Right lobe of liver (tissue), 6 donors: ENCODE measurements around the gene MRPL54. TPM values are rescaled to one million over a fixed set of nuclear protein-coding genes. Genes with fewer than 3 reads are reported as not detected.
A peak's percentile ranks its signal among the peaks of the same experiment; 100 is the strongest.
"Not testable (repeated sequence)": the region's sequence is repeated elsewhere in the genome, so short reads cannot be mapped to it uniquely, and the experiment has no call there.

Experiments used
- ATAC-seq, 4 donors: fragments of 200-7000 bp; cut with Tn5 transposase; one replicate each; pipeline ENCODE4 v1.9.1; 2020; ENCODE audit warnings: mild to moderate bottlenecking in 4 of 4, moderate library complexity in 4 of 4
- DNase-seq, 3 donors: peaks; one replicate each; pipeline ENCODE4 v3.0.0-alpha.2; 2020
- H3K27ac ChIP-seq, 3 donors: fragments of 200-600 bp; one replicate each; pipeline ENCODE4 v1.8.0; 2022
- H3K27me3 ChIP-seq, 2 donors: fragments of 200-600 bp; one replicate each; pipeline ENCODE4 v1.8.0; 2022
- H3K36me3 ChIP-seq, 4 donors: fragments of 200-600 bp; sonication (generic) in 1 of 4; one replicate each; pipeline versions ENCODE4 v1.5.1 to v1.8.0; 2017 to 2022; ENCODE audit warnings: control low read depth in 1 of 4
- H3K4me1 ChIP-seq, 4 donors: fragments of 200-600 bp; sonication (generic) in 1 of 4; one replicate each; pipeline versions ENCODE4 v1.5.1 to v1.8.0; 2017 to 2022; ENCODE audit warnings: control low read depth in 1 of 4
- H3K4me3 ChIP-seq, 3 donors: fragments of 200-600 bp; one replicate each; pipeline ENCODE4 v1.8.0; 2022
- H3K9me3 ChIP-seq, 4 donors: fragments of 200-600 bp; sonication (generic) in 1 of 4; one replicate each; pipeline versions ENCODE4 v1.5.1 to v1.8.0; 2017 to 2022; ENCODE audit warnings: control low read depth in 1 of 4
- POLR2A ChIP-seq: fragments of 450-650 bp; IDR thresholded peaks from one replicate; pipeline ENCODE4 v1.6.1; 2017; ENCODE audit warnings: antibody characterized with exemption, mild to moderate bottlenecking
- WGBS: methylation state at CpG from one replicate; pipeline ENCODE4 v1.1.6; 2018; ENCODE audit warnings: low coverage, low lambda C conversion rate; ENCODE audit not compliant: insufficient coverage; ENCODE audit errors: missing lambda C conversion rate; 5-methylcytosine and 5-hydroxymethylcytosine counted together
- intact Hi-C, 2 donors: fragments of 100-400 bp; cut with DNase I; formaldehyde crosslinking; loops; one replicate each; pipeline versions ENCODE4 v1.11.2 to v1.14.1; 2022
- total RNA-seq, 6 experiments: library from RNA; depleted of rRNA in 2 of 6; stranded (reverse); fragments of >200 nt in 2 of 6; fragmentation: NEBNext Ultra II Directional in 3 of 6; extraction: Animal tissue kit (Norgen Biotek cat#: 25700) in 3 of 6; gene quantifications; one replicate each; pipeline versions ENCODE4 v1.1.0 to v1.2.4, GENCODE V29; 2016 to 2023
- TF ChIP-seq, protein P1 (sequence below), 4 donors: fragments of 200-600 bp in 3 of 4; fragments of 450-650 bp in 1 of 4; IDR thresholded peaks; one replicate each; pipeline versions ENCODE4 v1.5.1 to v1.8.0; 2016 to 2022; ENCODE audit warnings: antibody characterized with exemption in 4 of 4, mild to moderate bottlenecking in 2 of 4
- donor health status: DM: no; HTN: yes; CAD: no.
- donor health status: DM: no; HTN: no; CAD: no.
- donor health status: DM: no; HTN: no; CAD: no.
- donor health status: DM: no; HTN: yes; CAD: no.
- donor health status: DM: no; HTN: yes; CAD: no.

The MRPL54 gene
- total RNA-seq, 6 experiments from 2014 or later = 52.5 to 81.2 (median 61.9) TPM

DNA sequence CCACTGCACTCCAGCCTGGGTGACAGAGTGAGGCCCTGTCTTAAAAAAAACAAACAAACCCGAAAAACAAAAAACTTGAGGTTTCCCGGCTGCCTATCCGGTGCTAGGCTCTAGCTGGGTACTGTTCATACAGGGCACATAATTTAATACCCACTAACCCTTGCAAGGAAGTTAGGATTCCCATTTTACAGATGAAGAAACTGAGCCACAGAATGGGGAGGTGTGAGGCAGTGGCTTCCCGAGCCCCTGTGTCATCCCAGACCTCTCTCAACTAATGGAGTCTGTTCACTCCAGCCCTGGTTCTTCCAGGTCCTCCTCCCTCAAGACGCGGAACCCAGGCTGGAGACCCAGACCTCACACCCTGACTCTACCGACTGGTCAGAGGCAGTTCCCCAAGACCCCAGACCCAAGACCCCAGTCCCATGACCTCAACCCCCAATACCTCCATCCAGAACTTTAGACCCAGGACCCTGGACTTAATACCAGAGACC lies 1.6 kb upstream of the MRPL54 start:
- WGBS = 13% methylated on average over 7 of the region's 7 CpGs
- Histone ChIP-seq H3K4me3 (peak overlapping the region; percentile 83 to 92 (median 88)), H3K36me3 (peaks cover 0 to 22% (median 0%) of the 10 kb centered on the region in 4 donors), H3K9me3 (no peaks in the 10 kb centered on the region), H3K27me3 (no peaks in the 10 kb centered on the region), H3K27ac (peak overlapping the region; percentile 83 to 99 (median 93)), H3K4me1 (peaks cover 0 to 23% (median 9%) of the 10 kb centered on the region in 4 donors)
- intact Hi-C loops = no loop called here
- TF ChIP-seq, protein P1, sequence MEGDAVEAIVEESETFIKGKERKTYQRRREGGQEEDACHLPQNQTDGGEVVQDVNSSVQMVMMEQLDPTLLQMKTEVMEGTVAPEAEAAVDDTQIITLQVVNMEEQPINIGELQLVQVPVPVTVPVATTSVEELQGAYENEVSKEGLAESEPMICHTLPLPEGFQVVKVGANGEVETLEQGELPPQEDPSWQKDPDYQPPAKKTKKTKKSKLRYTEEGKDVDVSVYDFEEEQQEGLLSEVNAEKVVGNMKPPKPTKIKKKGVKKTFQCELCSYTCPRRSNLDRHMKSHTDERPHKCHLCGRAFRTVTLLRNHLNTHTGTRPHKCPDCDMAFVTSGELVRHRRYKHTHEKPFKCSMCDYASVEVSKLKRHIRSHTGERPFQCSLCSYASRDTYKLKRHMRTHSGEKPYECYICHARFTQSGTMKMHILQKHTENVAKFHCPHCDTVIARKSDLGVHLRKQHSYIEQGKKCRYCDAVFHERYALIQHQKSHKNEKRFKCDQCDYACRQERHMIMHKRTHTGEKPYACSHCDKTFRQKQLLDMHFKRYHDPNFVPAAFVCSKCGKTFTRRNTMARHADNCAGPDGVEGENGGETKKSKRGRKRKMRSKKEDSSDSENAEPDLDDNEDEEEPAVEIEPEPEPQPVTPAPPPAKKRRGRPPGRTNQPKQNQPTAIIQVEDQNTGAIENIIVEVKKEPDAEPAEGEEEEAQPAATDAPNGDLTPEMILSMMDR (IDR thresholded peaks at IDR 0.05) = no peak
- no peak for TF ChIP-seq POLR2A
- DNase-seq (no peak), ATAC-seq (no peak)

DNA sequence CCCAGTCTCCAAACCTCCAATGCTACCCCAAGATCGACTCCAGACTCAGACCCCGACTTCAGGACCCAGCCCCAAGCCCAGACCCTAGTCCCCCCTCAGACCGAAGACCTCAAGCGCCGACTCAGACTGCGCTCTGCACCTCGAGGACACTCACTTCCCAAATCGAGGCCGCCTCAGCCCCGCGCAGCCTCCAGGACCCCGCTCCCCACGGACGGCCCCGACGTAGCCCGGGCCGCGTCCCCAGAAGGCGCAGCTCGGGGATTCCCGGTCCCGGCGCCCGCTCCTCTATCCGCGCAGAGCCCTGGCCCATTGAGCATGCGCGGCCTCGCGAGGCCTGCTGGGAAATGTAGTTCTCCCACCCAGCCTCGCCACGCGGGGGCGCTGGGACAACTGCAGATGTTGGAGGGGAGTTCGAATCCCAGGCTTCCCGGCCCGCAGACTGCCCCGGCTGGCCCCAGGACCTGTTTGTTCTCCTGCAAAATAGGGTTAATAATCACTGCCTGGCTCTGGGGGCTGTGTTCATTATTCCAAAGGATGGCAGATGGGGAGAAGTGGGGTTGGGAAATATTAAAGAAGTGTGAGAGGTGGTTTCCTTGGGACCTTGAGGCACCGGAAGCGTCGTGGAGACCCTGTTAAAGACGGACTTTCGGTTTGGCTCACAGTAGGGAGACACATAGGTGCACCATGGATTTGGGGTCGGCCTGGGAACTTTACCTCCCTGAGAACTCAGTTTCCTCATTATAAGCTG lies 926 bp upstream of the MRPL54 start, which contains the start of gene APBA3:
Gene APBA3 (minus strand): TSS at position 311 of the 748 bp plus-strand sequence. CDS start 1,428 bp downstream, outside the sequence.
- Histone ChIP-seq H3K4me1 (peaks cover 0 to 23% (median 9%) of the 10 kb centered on the region in 4 donors), H3K36me3 (peaks cover 0 to 22% (median 0%) of the 10 kb centered on the region in 4 donors), H3K4me3 (peak within 1 kb of the TSS; percentile 83 to 92 (median 88)), H3K27me3 (no peaks in the 10 kb centered on the region), H3K27ac (peak within 1 kb of the TSS; percentile 93 to 99 (median 97)), H3K9me3 (no peaks in the 10 kb centered on the region)
- WGBS = 15% methylated on average over 11 of the region's 45 CpGs
- DNase-seq (peak; percentile 93 to 95 (median 94)), ATAC-seq (peak; percentile 65 to 71 (median 66))
- TF ChIP-seq POLR2A = peak; percentile 60
- TF ChIP-seq, protein P1 (IDR thresholded peaks at IDR 0.05) = peak; percentile 56 to 88 (median 72)
- intact Hi-C loops = no loop called here

DNA sequence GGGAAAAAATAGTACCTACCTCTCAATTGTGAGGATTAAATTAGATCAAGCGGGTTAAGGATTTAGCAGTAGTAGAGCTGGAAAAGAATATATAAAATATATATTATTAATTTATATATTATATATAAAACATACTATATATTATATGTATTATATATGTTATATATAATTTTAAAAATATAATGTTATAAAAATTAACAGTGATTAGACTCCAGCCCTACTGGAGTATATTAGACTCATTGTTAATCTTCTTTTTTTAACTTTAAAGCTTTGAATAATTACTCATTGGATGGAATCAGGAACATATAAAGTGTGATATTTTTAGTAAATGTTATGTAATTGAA lies 380 bp upstream of the MRPL54 start:
- intact Hi-C loops = no loop called here
- WGBS = 78% methylated on average over 1 of the region's 1 CpG
- DNase-seq (no peak), ATAC-seq (no peak)
- Histone ChIP-seq H3K27me3 (no peaks in the 10 kb centered on the region), H3K9me3 (no peaks in the 10 kb centered on the region), H3K4me1 (peaks cover 0 to 23% (median 9%) of the 10 kb centered on the region in 4 donors), H3K4me3 (no peak overlapping the region), H3K36me3 (peaks cover 0 to 24% (median 0%) of the 10 kb centered on the region in 4 donors), H3K27ac (peak overlapping the region; percentile 93 to 99 (median 97))
- no peak for TF ChIP-seq POLR2A
- TF ChIP-seq, protein P1 (IDR thresholded peaks at IDR 0.05) = no peak

DNA sequence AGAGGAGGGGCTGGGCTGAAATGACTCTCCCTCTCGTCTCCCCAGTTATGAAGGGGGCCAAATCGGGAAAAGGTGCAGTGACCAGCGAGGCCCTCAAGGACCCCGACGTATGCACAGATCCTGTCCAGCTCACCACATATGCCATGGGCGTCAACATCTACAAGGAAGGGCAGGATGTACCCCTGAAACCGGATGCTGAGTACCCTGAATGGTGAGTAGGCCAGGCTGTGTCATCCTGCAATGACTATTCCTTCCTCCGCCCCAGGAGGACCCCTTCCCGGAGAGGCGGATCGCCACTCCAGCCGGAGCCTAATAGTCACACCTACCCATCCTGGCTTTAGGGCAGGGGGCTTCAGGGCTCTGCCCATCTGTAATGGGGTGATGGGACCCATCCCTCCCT lies 2.6 kb downstream of the MRPL54 start:
- Histone ChIP-seq H3K4me1 (peaks cover 0 to 21% (median 6%) of the 10 kb centered on the region in 4 donors), H3K9me3 (no peaks in the 10 kb centered on the region), H3K4me3 (no peak overlapping the region), H3K27me3 (no peaks in the 10 kb centered on the region), H3K36me3 (peaks cover 0 to 20% (median 0%) of the 10 kb centered on the region in 4 donors), H3K27ac (no peak overlapping the region)
- 78% methylated on average over 1 of the region's 12 CpGs for WGBS
- DNase-seq (no peak), ATAC-seq (no peak)
- intact Hi-C loops = no loop called here
- TF ChIP-seq POLR2A = no peak
- TF ChIP-seq, protein P1 (IDR thresholded peaks at IDR 0.05) = no peak

DNA sequence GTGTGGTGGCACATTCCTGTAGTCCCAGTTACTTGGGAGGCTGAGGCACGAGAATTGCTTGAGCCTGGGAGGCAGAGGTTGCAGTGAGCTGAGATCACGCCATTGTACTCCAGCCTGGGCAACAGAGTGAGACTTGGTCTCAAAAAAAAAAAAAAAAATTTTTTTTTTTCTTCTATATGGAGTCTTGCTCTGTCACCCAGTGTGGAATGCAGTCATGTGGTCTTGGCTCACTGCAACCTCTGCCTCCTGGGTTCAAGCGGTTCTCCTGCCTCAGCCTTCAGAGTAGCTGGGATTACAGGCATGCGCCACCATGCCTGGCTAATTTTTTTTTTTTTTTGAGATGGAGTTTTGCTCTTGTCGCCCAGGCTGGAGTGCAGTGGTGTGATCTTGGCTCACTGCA lies 3.3 kb downstream of the MRPL54 start:
- H3K27ac ChIP-seq, ATAC-seq, H3K9me3 ChIP-seq, H3K27me3 ChIP-seq, DNase-seq, H3K4me3 ChIP-seq, intact Hi-C loops: not testable (repeated sequence)
- Histone ChIP-seq H3K36me3 (peaks cover 0 to 20% (median 0%) of the 10 kb centered on the region in 4 donors), H3K4me1 (peaks cover 0 to 14% (median 3%) of the 10 kb centered on the region in 4 donors)
- 96% methylated on average over 4 of the region's 5 CpGs for WGBS
